Lung (tissue), 12 donors: ENCODE data around the gene INCENP. TPM values are rescaled to one million over a fixed set of nuclear protein-coding genes. Genes with fewer than 3 reads are reported as not detected.

Experiments
- ATAC-seq: fragments of 200-7000 bp; cut with Tn5 transposase; one replicate; pipeline ENCODE4 v1.9.1; 2020; ENCODE audit warnings: moderate number of reproducible peaks; ENCODE audit not compliant: insufficient read depth, low FRiP score
- DNase-seq, 3 donors: peaks; one replicate each; pipeline ENCODE4 v3.0.0-alpha.2; 2013 to 2017
- H3K27ac ChIP-seq, 2 donors: one replicate each; pipeline ENCODE4 v1.5.1; 2013; ENCODE audit warnings: mild to moderate bottlenecking in 2 of 2, moderate library complexity in 2 of 2, control low read depth in 1 of 2, inconsistent platforms in 1 of 2, low read depth in 1 of 2, low read length in 1 of 2
- H3K27me3 ChIP-seq, 3 donors: one replicate each; pipeline ENCODE4 v1.5.1; 2013; ENCODE audit warnings: low read length in 2 of 3; ENCODE audit not compliant: control insufficient read depth in 3 of 3, insufficient read depth in 3 of 3
- H3K36me3 ChIP-seq, 4 donors: one replicate each; pipeline ENCODE4 v1.5.1; 2013; ENCODE audit warnings: low read length in 4 of 4, mild to moderate bottlenecking in 1 of 4, moderate library complexity in 1 of 4; ENCODE audit not compliant: control insufficient read depth in 4 of 4, insufficient read depth in 4 of 4
- H3K4me1 ChIP-seq, 5 donors: one replicate each; pipeline ENCODE4 v1.5.1; 2013; ENCODE audit warnings: low read length in 5 of 5, mild to moderate bottlenecking in 2 of 5, moderate library complexity in 1 of 5; ENCODE audit not compliant: control insufficient read depth in 5 of 5, insufficient read depth in 5 of 5
- H3K4me3 ChIP-seq: one replicate; pipeline ENCODE4 v1.5.1; 2013; ENCODE audit warnings: mild to moderate bottlenecking, control low read depth, moderate library complexity
- H3K9ac ChIP-seq, 2 donors: one replicate each; pipeline ENCODE4 v1.5.1; 2013; ENCODE audit warnings: low read length in 2 of 2, control low read depth in 1 of 2; ENCODE audit not compliant: insufficient read depth in 1 of 2
- H3K9me3 ChIP-seq, 4 donors: one replicate each; pipeline ENCODE4 v1.5.1; 2013; ENCODE audit warnings: low read length in 3 of 4, mild to moderate bottlenecking in 1 of 4, moderate library complexity in 1 of 4; ENCODE audit not compliant: control insufficient read depth in 4 of 4, insufficient read depth in 3 of 4
- CTCF ChIP-seq: IDR thresholded peaks from 2 replicates; pipeline ENCODE4 v1.5.1; 2012; ENCODE audit warnings: mild to moderate bottlenecking; ENCODE audit errors: control extremely low read depth, extremely low read depth
- WGBS, 2 donors: extraction: QIAGEN DNeasy Blood & Tissue Kit; methylation state at CpG; one replicate each; pipeline ENCODE4 v1.1.7; 2013; 5-methylcytosine and 5-hydroxymethylcytosine counted together
- polyA plus RNA-seq, 2 donors: library from polyadenylated mRNA; stranded (reverse); fragments of 200-250 nt; gene quantifications; one replicate each; pipeline ENCODE4 v1.2.1, GENCODE V29; 2013
- total RNA-seq, 2 donors: library from RNA; depleted of rRNA in 1 of 2; stranded (reverse); fragments of >200 nt in 1 of 2; gene quantifications; one replicate each; pipeline ENCODE4 v1.2.1, GENCODE V29; 2014 to 2021
- donor health status: control.
- donor health status: control.
- donor health status: Bipolar disorder and iron deficiency.
- donor health status: healthy.
- donor health status: DM: yes; HTN: yes; CAD: no.

INCENP gene
- total and polyA plus RNA-seq, 4 donors: 3.8 to 14.1 (median 10.0) TPM

- 21 to 28% methylated on average over 11 of the region's 11 CpGs for WGBS, 2 donors
- H3K27ac ChIP-seq: peak overlapping the region; percentile 54 to 76
- H3K27me3 ChIP-seq: no peaks in the 10 kb centered on the region
- ATAC-seq: peak; percentile 67
- H3K4me3 ChIP-seq: no peak overlapping the region
- peak; percentile 30 to 80 (median 79) for DNase-seq
- H3K9ac ChIP-seq: peak overlapping the region in 1 of 2 donors; percentile 58
- peaks cover 0 to 13% (median 3%) of the 10 kb centered on the region in 5 donors for H3K4me1 ChIP-seq
- no peaks in the 10 kb centered on the region for H3K36me3 ChIP-seq
- TF ChIP-seq CTCF: no peak
- no peaks in the 10 kb centered on the region for H3K9me3 ChIP-seq
These were observed 18.8 kb upstream of the INCENP start for GRCh38 chr11:62104816-62105653.

DNA sequence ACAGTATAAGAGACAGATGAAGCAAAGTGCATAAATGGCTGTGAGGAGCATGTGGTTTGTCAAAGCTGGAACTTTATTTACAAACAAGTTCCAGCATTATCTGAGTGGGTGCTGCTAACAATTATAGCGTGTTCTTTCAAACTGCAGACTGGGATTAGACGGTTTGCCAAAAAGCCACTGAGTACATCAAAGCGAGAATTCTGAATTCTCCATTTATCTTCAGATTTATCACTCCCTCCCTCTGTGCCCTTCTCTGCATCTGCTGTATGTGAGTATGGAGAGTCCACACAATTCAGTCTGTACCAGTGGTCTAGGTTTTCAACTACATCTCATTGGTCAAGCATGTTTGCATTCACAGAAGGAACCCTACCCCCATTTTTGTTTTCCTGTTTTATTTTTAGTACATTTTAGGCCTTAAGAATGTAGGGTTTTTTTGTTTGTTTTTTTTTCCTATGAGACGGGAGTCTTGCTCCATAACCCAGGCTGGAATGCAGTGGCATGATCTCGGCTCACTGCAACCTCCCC is 18.1 kb upstream of the INCENP start:
- no peaks in the 10 kb centered on the region for H3K36me3 ChIP-seq
- no peaks in the 10 kb centered on the region for H3K27me3 ChIP-seq
- H3K9ac ChIP-seq: peak overlapping the region in 1 of 2 donors; percentile 58
- TF ChIP-seq CTCF: no peak
- H3K27ac ChIP-seq: peak overlapping the region; percentile 54 to 76
- ATAC-seq: no peak
- 47 to 55% methylated on average over 5 of the region's 5 CpGs for WGBS, 2 donors
- no peak overlapping the region for H3K4me3 ChIP-seq
- DNase-seq: peak; percentile 44 to 90 (median 88)
- no peaks in the 10 kb centered on the region for H3K9me3 ChIP-seq
- peaks cover 0 to 13% (median 3%) of the 10 kb centered on the region in 5 donors for H3K4me1 ChIP-seq

DNA sequence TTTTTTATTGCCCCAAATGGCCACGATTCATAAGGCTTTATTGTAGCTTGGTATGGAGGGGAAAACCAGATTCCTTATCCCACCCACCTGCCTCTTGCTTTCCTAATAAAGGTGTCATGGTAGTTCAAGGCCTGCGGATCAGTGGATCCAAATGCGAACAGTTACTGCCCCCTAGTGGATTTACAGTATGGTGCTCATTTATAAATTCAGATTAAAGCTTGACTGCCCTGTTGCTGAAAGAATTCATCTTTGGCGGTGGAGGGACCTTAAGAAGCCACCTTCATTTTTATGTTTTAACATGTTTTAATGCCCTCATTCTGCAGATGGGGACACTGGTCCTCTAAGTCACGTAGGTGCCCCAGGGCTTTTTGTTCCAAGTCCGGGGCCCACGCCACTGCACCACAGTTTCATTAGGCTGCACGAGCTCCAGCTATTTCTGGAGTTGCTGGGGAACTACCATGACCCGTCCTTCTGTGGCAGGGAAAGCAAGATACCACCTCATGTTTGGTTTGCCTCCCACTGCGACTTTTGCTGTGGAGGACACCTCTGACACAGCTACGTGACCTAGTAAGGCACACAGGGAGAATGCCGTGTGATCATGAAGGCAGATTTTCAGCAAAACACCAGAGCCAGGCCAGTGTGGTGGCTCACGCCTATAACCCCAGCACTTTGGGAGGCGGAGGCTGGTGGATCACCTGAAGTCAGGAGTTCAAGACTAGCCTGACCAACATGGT is 15.6 kb upstream of the INCENP start:
- WGBS, 2 donors: 45 to 52% methylated on average over 14 of the region's 14 CpGs
- H3K27me3 ChIP-seq: no peaks in the 10 kb centered on the region
- H3K9me3 ChIP-seq: no peaks in the 10 kb centered on the region
- peak; percentile 67 for TF ChIP-seq CTCF
- ATAC-seq: no peak
- H3K4me1 ChIP-seq: peaks cover 0 to 16% (median 3%) of the 10 kb centered on the region in 5 donors
- H3K36me3 ChIP-seq: no peaks in the 10 kb centered on the region
- H3K4me3 ChIP-seq: no peak overlapping the region
- H3K27ac ChIP-seq: no peak overlapping the region
- peak; percentile 49 to 79 (median 73) for DNase-seq
- H3K9ac ChIP-seq: no peak overlapping the region
